Measurements from ENCODE around the gene SERP1. TPM values are rescaled to one million over a fixed set of nuclear protein-coding genes. Genes with fewer than 3 reads are reported as not detected.
"Not testable (repeated sequence)": the region's sequence is repeated elsewhere in the genome, so short reads cannot be mapped to it uniquely, and the experiment has no call there.

Gene SERP1
- polyA plus RNA-seq, 5 donors = 137 to 168 (median 155) TPM

GRCh38 chr3:150543128-150543527 lies 3.2 kb downstream of the SERP1 start:
- no peak for DNase-seq

- no peak for DNase-seq
Measured at GRCh38 chr3:150540991-150541390, 5.3 kb downstream of the SERP1 start.

GRCh38 chr3:150540297-150540696 lies 6.0 kb downstream of the SERP1 start:
- no peak for DNase-seq

- DNase-seq = peak; percentile 30
Measured at GRCh38 chr3:150538324-150539208, 7.7 kb downstream of the SERP1 start.

DNA sequence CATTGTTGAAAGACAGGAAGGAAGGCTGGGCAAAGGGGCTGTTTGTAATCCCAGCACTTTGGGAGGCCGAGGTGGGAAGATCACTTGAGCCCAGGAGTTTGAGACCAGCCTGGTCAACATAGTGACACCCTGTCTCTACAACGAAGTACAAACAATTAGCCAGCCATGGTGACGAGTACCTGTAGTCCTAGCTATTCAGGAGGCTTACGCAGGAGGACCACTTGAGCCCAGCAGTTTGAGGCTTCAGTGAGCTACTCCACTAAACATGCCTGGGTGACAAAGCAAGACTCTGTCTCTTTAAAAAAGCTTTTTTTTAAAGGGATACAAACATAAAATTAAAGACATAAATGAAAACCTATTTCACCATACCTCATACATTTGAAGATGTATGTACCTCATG lies 11.1 kb downstream of the SERP1 start:
- DNase-seq = no peak

- DNase-seq = no peak
Measured at GRCh38 chr3:150531775-150532174, 14.5 kb downstream of the SERP1 start.

- no peak for DNase-seq
Measured at GRCh38 chr3:150528354-150528797, 17.9 kb downstream of the SERP1 start.

GRCh38 chr3:150527464-150528255 lies 18.6 kb downstream of the SERP1 start:
- DNase-seq = no peak

- no peak for DNase-seq
Measured at GRCh38 chr3:150523538-150523937, 22.8 kb downstream of the SERP1 start.

GRCh38 chr3:150521463-150521862 lies 24.8 kb downstream of the SERP1 start:
- DNase-seq = no peak

DNA sequence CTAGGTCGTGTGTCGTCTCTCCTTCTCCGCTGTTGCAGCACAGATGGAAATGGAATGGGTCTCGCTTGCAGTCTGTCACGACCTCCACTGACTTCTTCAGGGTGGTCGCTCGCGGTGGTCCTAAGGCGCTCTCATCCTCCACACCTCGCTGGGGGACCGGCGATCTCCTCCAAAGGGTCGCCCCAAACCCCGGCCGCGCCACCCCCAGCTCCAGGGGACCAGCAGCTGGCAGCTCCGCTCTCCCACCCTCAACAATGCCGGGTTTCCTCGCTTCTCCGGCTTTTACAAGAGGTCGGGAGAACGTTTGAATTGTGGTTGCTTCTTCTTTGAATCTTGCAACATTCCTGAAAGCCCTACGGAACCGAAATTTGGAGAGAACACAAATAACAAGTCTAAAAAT lies 25.9 kb downstream of the SERP1 start:
- no peak for DNase-seq

DNA sequence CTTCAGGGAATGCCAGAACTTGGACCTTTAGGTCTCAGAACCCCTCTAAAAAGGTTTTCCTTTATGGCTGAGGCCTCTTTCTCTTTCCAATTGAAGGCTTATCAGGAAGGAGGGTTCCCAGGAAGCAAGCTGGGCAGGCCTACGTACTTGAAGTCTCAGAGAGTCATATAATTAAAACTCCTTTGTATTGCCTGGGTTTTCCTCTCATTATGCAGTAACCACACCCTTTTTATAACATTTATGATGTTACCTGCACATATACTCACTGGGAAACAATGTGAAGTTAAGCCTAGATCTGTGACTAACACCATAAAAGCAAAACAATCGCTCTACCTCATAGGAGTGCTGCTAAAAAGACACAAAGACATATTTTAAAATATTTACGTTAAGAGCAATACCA lies 27.3 kb downstream of the SERP1 start:
- no peak for DNase-seq

DNA sequence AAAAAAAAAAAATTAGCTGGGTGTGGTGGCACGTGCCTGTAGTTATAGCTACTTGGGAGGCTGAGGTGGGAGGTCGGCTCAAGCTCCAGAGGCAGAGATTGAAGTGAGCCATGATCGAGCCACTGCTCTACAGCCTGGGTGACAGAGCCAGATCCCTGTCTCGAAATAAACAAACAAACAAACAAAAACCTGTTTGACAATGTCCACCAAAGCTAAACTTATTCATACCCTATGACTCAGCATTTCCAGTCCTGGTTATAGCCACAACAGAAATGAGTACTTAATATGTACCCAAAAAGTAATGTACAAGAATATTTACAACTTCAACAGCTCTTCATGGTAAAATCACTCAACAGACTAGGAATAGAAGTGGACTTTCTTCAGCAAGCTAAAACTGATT lies 31.1 kb downstream of the SERP1 start:
- no peak for DNase-seq

GRCh38 chr3:150511122-150511821 lies 35.0 kb downstream of the SERP1 start:
- DNase-seq = no peak

DNA sequence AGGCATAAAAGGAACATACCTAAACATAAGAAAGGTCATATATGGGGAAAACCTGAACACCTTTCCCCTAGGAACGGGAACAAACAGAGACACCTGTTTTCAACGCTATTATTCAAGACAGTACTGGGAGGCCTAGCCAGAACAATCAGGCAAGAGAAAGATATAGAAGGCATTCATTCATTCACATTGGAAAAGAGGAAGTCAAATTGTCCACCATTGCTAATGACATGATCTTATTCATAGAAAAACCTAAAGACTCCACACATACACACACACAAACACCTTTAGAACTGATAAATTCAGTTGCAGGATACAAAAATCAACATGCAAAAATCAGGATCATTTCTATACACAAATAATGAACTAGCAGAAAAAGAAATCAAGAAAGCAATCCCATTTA lies 36.5 kb downstream of the SERP1 start:
- DNase-seq = no peak

GRCh38 chr3:150508401-150508800 lies 37.9 kb downstream of the SERP1 start:
- no peak for DNase-seq

- DNase-seq = no peak
Measured at GRCh38 chr3:150504483-150504882, 41.8 kb downstream of the SERP1 start.

DNA sequence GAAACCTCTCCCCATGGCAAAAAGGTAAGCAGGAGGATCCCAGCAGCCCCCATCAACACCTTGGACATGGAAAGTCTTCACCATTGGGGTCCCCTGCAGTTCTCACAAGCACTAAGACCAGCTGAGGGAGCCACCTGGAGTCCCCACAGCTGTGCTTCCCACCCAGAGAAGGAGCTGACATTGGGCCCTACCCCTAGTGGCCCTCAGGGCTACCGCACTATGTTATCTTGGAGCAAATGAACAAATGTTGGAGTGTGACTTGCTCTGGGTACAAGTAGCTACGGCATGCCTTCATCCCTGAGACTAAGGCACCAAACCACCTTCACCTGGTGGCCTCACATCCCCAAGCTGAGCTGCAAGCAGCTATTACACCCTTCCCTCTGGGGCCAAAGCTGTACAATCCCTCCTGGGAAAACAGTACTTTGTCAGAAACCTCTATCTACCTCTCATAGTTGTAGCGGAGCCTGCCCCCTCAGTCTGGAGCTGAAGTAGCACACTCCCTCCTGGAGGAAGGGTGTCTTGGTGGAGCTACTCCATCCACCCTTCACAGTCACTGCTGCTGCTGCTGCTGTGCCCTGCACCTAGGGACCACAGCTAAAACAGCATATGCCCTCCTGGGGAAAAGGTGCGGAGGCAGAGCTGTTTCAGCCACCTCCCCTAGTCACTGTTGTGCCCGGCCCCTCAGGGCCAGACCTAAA lies 42.7 kb downstream of the SERP1 start:
- DNase-seq = no peak

DNA sequence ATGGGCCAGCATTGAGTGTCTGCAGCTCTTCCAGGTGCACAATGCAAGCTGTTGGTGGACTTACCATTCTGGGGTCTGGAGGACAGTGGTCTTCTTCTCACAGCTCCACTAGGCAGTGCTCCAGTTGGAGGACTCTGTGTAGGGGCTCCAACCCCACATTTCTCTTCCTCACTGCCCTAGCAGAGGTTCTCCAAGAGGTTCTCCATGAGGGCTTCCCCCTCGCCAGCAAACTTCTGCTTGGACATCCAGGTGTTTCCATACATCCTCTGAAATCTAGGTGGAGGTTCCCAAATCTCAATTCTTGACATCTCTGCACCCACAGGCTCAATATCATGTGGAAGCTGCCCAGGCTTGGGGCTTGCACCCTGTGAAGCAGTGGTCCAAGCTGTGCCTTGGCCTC lies 45.3 kb downstream of the SERP1 start:
- not testable (repeated sequence) for DNase-seq

DNA sequence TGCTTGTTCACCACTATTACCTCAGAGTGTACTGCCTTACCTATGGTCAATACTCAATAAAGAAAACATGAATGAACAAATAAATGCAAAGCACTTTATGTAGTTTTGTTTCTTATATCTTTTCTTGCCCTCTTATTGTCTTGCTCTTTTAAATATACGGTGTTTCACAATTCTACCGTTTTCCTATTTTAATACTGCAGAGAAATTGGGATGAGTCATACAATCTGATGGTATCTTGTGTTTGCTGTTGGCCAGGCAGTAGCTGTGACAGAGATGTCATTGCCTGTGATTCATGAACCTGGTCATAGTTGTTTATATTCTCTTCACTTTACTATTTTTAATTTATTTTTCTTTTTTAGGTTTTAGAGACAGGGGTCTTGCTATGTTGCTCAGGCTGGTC lies 48.3 kb downstream of the SERP1 start:
- no peak for DNase-seq

GRCh38 chr3:150495563-150496168 lies 50.6 kb downstream of the SERP1 start:
- peak; percentile 38 to 47 for DNase-seq
